Mesodermal cell (in vitro differentiated cells): Measurements from ENCODE around the gene UQCC2.

Source experiments
- H3K27ac ChIP-seq: 2 replicates; pipeline ENCODE4 v1.7.0; 2013; ENCODE audit warnings: mild to moderate bottlenecking, low read depth, low read length, moderate library complexity; ENCODE audit not compliant: severe bottlenecking
- H3K36me3 ChIP-seq: 2 replicates; pipeline ENCODE4 v1.7.1; 2013; ENCODE audit warnings: mild to moderate bottlenecking, low read length, moderate library complexity; ENCODE audit not compliant: control insufficient read depth, insufficient read depth
- H3K4me1 ChIP-seq: one replicate; pipeline ENCODE4 v1.7.1; 2013; ENCODE audit warnings: mild to moderate bottlenecking, low read length; ENCODE audit not compliant: insufficient read depth, control insufficient read depth, poor library complexity, severe bottlenecking
- H3K4me3 ChIP-seq: 2 replicates; pipeline ENCODE4 v1.7.0; 2013; ENCODE audit warnings: low read length, control low read depth, mild to moderate bottlenecking; ENCODE audit not compliant: insufficient read depth, poor library complexity, severe bottlenecking; ENCODE audit errors: extremely low read depth
- H3K9me3 ChIP-seq: 2 replicates; pipeline ENCODE4 v1.7.1; 2013; ENCODE audit warnings: mild to moderate bottlenecking, low read length, moderate library complexity; ENCODE audit not compliant: control insufficient read depth
- WGBS, 2 experiments: methylation state at CpG; one replicate each; pipeline ENCODE4 v1.1.5; 2013; ENCODE audit warnings: missing lambda C conversion rate in 2 of 2; ENCODE audit not compliant: insufficient coverage in 2 of 2; 5-methylcytosine and 5-hydroxymethylcytosine counted together

The UQCC2 gene

DNA sequence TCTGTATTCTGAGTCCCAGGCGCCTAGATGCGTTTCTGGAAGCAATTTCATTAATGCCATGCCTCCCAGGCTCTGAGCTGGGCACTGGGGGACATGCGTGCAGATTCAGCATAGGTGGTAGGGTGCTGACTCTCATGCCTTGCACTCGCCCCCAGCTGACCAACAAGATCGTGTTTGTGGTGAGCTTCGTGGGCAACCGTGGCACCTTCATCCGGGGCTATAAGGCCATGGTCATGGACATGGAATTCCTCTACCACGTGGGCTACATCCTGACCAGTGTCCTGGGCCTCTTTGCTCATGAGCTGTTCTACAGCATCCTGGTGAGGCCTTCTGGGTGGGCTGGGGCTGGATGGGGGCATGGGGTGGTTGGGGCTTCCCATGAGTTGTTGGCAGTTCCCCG lies 21.6 kb downstream of the UQCC2 start:
- H3K9me3 ChIP-seq, result no peaks in the 10 kb centered on the region
- no peak overlapping the region for H3K4me3 ChIP-seq
- peaks cover 6% of the 10 kb centered on the region for H3K36me3 ChIP-seq
- peaks cover 20% of the 10 kb centered on the region for H3K4me1 ChIP-seq
- no peak overlapping the region for H3K27ac ChIP-seq
- WGBS, 2 experiments, result 98% methylated on average over 9 to 10 of the region's 10 CpGs

- H3K9me3 ChIP-seq, result no peaks in the 10 kb centered on the region
- peaks cover 14% of the 10 kb centered on the region for H3K4me1 ChIP-seq
- no peak overlapping the region for H3K4me3 ChIP-seq
- peaks cover 6% of the 10 kb centered on the region for H3K36me3 ChIP-seq
- H3K27ac ChIP-seq, result no peak overlapping the region
- WGBS, 2 experiments, result 95 to 99% methylated on average over 12 of the region's 12 CpGs
Observed at GRCh38 chr6:33689148-33689494, 22.4 kb downstream of the UQCC2 start.

GRCh38 chr6:33688451-33689147 lies 22.9 kb downstream of the UQCC2 start:
- no peak overlapping the region for H3K27ac ChIP-seq
- peaks cover 9% of the 10 kb centered on the region for H3K4me1 ChIP-seq
- 95 to 97% methylated on average over 21 to 25 of the region's 25 CpGs for WGBS, 2 experiments
- H3K9me3 ChIP-seq, result no peaks in the 10 kb centered on the region
- H3K36me3 ChIP-seq, result peaks cover 4% of the 10 kb centered on the region
- no peak overlapping the region for H3K4me3 ChIP-seq

- 93 to 95% methylated on average over 17 to 19 of the region's 20 CpGs for WGBS, 2 experiments
- Histone ChIP-seq H3K9me3 (no peaks in the 10 kb centered on the region), H3K4me3 (no peak overlapping the region), H3K27ac (no peak overlapping the region), H3K36me3 (peaks cover 4% of the 10 kb centered on the region), H3K4me1 (peaks cover 6% of the 10 kb centered on the region)
Observed at GRCh38 chr6:33688006-33688405, 23.5 kb downstream of the UQCC2 start.

GRCh38 chr6:33686981-33687975 lies 24.2 kb downstream of the UQCC2 start:
- no peak overlapping the region for H3K4me3 ChIP-seq
- no peaks in the 10 kb centered on the region for H3K36me3 ChIP-seq
- WGBS, 2 experiments, result 91 to 94% methylated on average over 21 to 22 of the region's 27 CpGs
- no peaks in the 10 kb centered on the region for H3K9me3 ChIP-seq
- H3K4me1 ChIP-seq, result peaks cover 6% of the 10 kb centered on the region
- H3K27ac ChIP-seq, result no peak overlapping the region

- Histone ChIP-seq H3K27ac (no peak overlapping the region), H3K9me3 (no peaks in the 10 kb centered on the region), H3K4me3 (no peak overlapping the region), H3K4me1 (no peaks in the 10 kb centered on the region), H3K36me3 (no peaks in the 10 kb centered on the region)
- 89 to 93% methylated on average over 5 of the region's 6 CpGs for WGBS, 2 experiments
Observed at GRCh38 chr6:33686225-33686924, 25.1 kb downstream of the UQCC2 start.

DNA sequence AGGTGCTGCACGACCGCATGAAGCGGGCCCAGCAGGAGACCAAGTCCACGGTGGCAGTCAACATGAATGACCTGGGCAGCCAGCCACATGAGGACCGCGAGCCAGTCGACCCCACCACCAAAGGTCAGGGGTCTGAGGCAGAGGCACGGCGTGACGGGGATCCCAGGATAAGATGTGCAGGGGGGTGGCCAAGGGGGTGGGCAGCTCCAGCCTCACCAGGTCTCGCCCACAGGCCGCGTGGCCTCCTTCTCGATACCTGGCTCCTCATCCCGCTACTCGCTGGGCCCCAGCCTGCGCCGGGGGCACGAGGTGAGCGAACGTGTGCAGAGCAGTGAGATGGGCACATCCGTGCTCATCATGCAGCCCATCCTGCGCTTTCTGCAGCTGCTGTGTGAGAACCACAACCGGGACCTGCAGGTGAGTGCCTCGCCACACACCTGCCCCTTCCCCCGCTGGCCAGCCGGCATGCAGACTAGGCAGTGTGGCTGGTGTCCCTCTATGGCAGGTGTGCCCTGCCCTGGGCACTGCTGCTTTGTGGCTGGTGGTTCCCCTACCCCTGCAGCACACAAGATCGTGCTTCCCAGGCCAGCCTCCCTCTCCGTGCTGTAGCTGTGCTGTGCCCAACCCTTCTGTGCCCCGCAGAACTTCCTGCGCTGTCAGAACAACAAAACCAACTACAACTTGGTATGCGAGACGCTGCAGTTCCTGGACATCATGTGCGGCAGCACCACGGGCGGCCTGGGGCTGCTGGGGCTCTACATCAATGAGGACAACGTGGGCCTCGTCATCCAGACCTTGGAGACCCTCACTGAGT lies 25.9 kb downstream of the UQCC2 start:
- Histone ChIP-seq H3K36me3 (no peaks in the 10 kb centered on the region), H3K4me1 (no peaks in the 10 kb centered on the region), H3K27ac (no peak overlapping the region), H3K9me3 (no peaks in the 10 kb centered on the region), H3K4me3 (no peak overlapping the region)
- WGBS, 2 experiments, result 91 to 94% methylated on average over 38 of the region's 38 CpGs

DNA sequence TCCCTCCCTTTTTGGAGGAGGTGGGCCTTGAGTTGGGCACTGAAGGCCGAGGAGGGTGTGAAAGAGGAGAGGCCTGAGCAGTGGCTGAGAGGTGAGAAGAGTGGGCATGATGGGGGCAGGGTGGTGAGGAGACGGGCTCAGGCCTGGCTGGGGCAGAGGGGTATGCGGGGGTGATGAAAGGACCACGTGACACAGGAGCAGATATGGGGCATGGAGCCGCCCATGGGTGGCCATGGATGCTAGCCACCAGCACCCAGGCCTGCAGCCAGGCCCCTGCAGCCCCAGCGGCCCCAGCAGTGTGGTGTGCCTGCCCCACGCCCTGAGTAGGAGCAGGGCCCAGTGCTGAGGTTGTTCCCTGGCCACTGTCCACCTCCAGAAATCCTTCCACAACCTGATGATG lies 26.5 kb downstream of the UQCC2 start:
- H3K9me3 ChIP-seq, result no peaks in the 10 kb centered on the region
- 84 to 90% methylated on average over 6 to 7 of the region's 7 CpGs for WGBS, 2 experiments
- no peaks in the 10 kb centered on the region for H3K4me1 ChIP-seq
- no peak overlapping the region for H3K27ac ChIP-seq
- no peak overlapping the region for H3K4me3 ChIP-seq
- H3K36me3 ChIP-seq, result no peaks in the 10 kb centered on the region

GRCh38 chr6:33684428-33684896 lies 27.0 kb downstream of the UQCC2 start:
- no peak overlapping the region for H3K4me3 ChIP-seq
- no peaks in the 10 kb centered on the region for H3K36me3 ChIP-seq
- no peaks in the 10 kb centered on the region for H3K9me3 ChIP-seq
- H3K4me1 ChIP-seq, result no peaks in the 10 kb centered on the region
- H3K27ac ChIP-seq, result no peak overlapping the region
- WGBS, 2 experiments, result 93 to 97% methylated on average over 8 to 15 of the region's 16 CpGs
